ENCODE data around the gene ACSM2B. TPM values are rescaled to one million over a fixed set of nuclear protein-coding genes. Genes with fewer than 3 reads are reported as not detected.
"Not testable (repeated sequence)": the region's sequence is repeated elsewhere in the genome, so short reads cannot be mapped to it uniquely, and the experiment has no call there.

ACSM2B gene
- total and polyA plus RNA-seq, 2 of the 4 experiments (the other 2 are of a cell fraction), result not detected

GRCh38 chr16:20546951-20547350, 29.2 kb downstream of the ACSM2B start:
- H2BK5ac ChIP-seq (ENCODE audit: low read depth, low read length, poor library complexity, severe bottlenecking); DNase-seq; H3K9me1 ChIP-seq (ENCODE audit: insufficient read depth, low read length); BruUV-seq (replicated peaks); CTCF ChIA-PET; H2AFZ ChIP-seq (replicated peaks; ENCODE audit: low read length, poor library complexity); H2BK120ac ChIP-seq (ENCODE audit: low read depth, low read length); H3K27me3 ChIP-seq (ENCODE audit: control insufficient read depth, insufficient read depth, low read length); H4K20me1 ChIP-seq (ENCODE audit: insufficient read depth, low read length); H3K4me2 ChIP-seq (ENCODE audit: low read depth, low read length); H3K14ac ChIP-seq (replicated peaks; ENCODE audit: low read depth, low read length); H2BK20ac ChIP-seq (ENCODE audit: low read depth, low read length); H2AK9ac ChIP-seq (replicated peaks; ENCODE audit: low read depth, low read length, poor library complexity); H2BK15ac ChIP-seq (ENCODE audit: low read depth, low read length); dilution Hi-C loops (cut with HindIII; ENCODE audit: low sequenced_read_pairs, unreplicated experiment); H3K4me1 ChIP-seq (ENCODE audit: control insufficient read depth, insufficient read depth, low read length); H4K5ac ChIP-seq (ENCODE audit: low read depth, low read length); H3K4ac ChIP-seq (ENCODE audit: low read depth, low read length); H3K56ac ChIP-seq (ENCODE audit: extremely low read depth, insufficient read depth, low read length); H2AK5ac ChIP-seq (ENCODE audit: low read depth, low read length); H3K27ac ChIP-seq (ENCODE audit: insufficient read depth, low read length); H3K4me3 ChIP-seq (ENCODE audit: insufficient read depth, low read depth, low read length); in situ Hi-C loops (cut with MboI; ENCODE audit: low sequenced_read_pairs); H4K91ac ChIP-seq (ENCODE audit: insufficient read depth, low read depth, low read length); H3K9ac ChIP-seq (ENCODE audit: low read depth, low read length); H3K9me3 ChIP-seq (ENCODE audit: control insufficient read depth, insufficient read depth, low read length); H3K36me3 ChIP-seq (ENCODE audit: control insufficient read depth, insufficient read depth, low read length); H3K23ac ChIP-seq (ENCODE audit: low read depth, low read length); POLR2A ChIA-PET (ENCODE audit: unreplicated experiment); H4K8ac ChIP-seq (ENCODE audit: low read depth in 2 of 2, low read length in 2 of 2); ATAC-seq (ENCODE audit: low read depth); intact Hi-C loops (cut with micrococcal nuclease); H3K79me1 ChIP-seq (ENCODE audit: low read depth in 1 of 2, low read length in 2 of 2); H3K18ac ChIP-seq (ENCODE audit: low read depth, low read length): not testable (repeated sequence)
- WGBS, 2 experiments (ENCODE audit: extremely low coverage in 2 of 2, insufficient read length in 1 of 2), result no CpG with 5 or more reads among the region's 1 CpG

GRCh38 chr16:20546278-20546853, 29.8 kb downstream of the ACSM2B start:
- H3K4ac ChIP-seq (ENCODE audit: low read depth, low read length); in situ Hi-C loops (cut with MboI; ENCODE audit: low sequenced_read_pairs); H3K23ac ChIP-seq (ENCODE audit: low read depth, low read length); H2BK5ac ChIP-seq (ENCODE audit: low read depth, low read length, poor library complexity, severe bottlenecking); dilution Hi-C loops (cut with HindIII; ENCODE audit: low sequenced_read_pairs, unreplicated experiment); H4K5ac ChIP-seq (ENCODE audit: low read depth, low read length); H2AFZ ChIP-seq (replicated peaks; ENCODE audit: low read length, poor library complexity); BruUV-seq (replicated peaks); H3K14ac ChIP-seq (replicated peaks; ENCODE audit: low read depth, low read length); H2AK9ac ChIP-seq (replicated peaks; ENCODE audit: low read depth, low read length, poor library complexity); H4K20me1 ChIP-seq (ENCODE audit: insufficient read depth, low read length); H3K79me1 ChIP-seq (ENCODE audit: low read depth in 1 of 2, low read length in 2 of 2); H2BK15ac ChIP-seq (ENCODE audit: low read depth, low read length); H2AK5ac ChIP-seq (ENCODE audit: low read depth, low read length); H3K9me3 ChIP-seq (ENCODE audit: control insufficient read depth, insufficient read depth, low read length); H3K4me2 ChIP-seq (ENCODE audit: low read depth, low read length); H3K36me3 ChIP-seq (ENCODE audit: control insufficient read depth, insufficient read depth, low read length); H4K8ac ChIP-seq (ENCODE audit: low read depth in 2 of 2, low read length in 2 of 2); intact Hi-C loops (cut with micrococcal nuclease); POLR2A ChIA-PET (ENCODE audit: unreplicated experiment); H3K56ac ChIP-seq (ENCODE audit: extremely low read depth, insufficient read depth, low read length); H2BK20ac ChIP-seq (ENCODE audit: low read depth, low read length); H3K9me1 ChIP-seq (ENCODE audit: insufficient read depth, low read length); H3K9ac ChIP-seq (ENCODE audit: low read depth, low read length); H3K18ac ChIP-seq (ENCODE audit: low read depth, low read length); H3K27ac ChIP-seq (ENCODE audit: insufficient read depth, low read length); DNase-seq; H2BK120ac ChIP-seq (ENCODE audit: low read depth, low read length); H3K4me3 ChIP-seq (ENCODE audit: insufficient read depth, low read depth, low read length); H4K91ac ChIP-seq (ENCODE audit: insufficient read depth, low read depth, low read length); ATAC-seq (ENCODE audit: low read depth); H3K4me1 ChIP-seq (ENCODE audit: control insufficient read depth, insufficient read depth, low read length); H3K27me3 ChIP-seq (ENCODE audit: control insufficient read depth, insufficient read depth, low read length); CTCF ChIA-PET: not testable (repeated sequence)
- WGBS, 2 experiments (ENCODE audit: extremely low coverage in 2 of 2, insufficient read length in 1 of 2), result no CpG with 5 or more reads among the region's 5 CpGs
